ENCODE results near the gene COLEC12.
A peak's percentile ranks its signal among the peaks of the same experiment; 100 is the strongest.

The COLEC12 gene

GRCh38 chr18:336713-337112, 163.8 kb downstream of the COLEC12 start:
- TF ChIP-seq GATA1 (IDR thresholded peaks at IDR 0.05; ENCODE audit: low read depth, low read length) (no peak), POLR2A (IDR thresholded peaks at IDR 0.05; ENCODE audit: low read length) (no peak)
- DNase-seq, result no peak

GRCh38 chr18:335733-336132, 164.8 kb downstream of the COLEC12 start:
- TF ChIP-seq GATA1 (IDR thresholded peaks at IDR 0.05; ENCODE audit: low read depth, low read length) (no peak), POLR2A (IDR thresholded peaks at IDR 0.05; ENCODE audit: low read length) (no peak)
- no peak for DNase-seq

DNA sequence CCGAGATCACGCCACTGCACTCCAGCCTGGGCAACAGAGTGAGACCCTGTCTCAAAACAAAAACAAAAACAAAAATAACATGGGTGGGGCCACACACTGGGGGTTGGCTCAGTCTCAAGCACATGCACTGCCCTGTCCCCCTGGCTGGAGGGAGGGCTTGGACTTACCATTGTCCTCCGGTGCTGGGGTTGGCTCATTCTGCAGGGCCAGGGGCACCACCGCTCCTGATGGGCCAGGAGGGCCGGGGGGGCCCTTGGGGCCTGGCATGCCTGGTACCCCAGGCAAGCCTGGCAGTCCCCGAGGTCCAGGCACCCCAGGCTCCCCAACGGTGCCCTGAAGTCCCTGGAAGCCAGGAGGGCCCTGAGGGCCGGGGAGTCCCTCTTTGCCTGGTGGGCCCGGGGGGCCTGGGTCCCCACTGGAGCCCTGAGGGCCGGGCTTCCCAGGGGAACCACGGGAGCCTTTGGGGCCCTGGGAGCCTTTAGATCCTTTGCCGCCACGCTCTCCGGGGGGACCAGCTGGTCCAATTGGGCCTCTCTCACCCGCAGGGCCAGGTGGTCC, 165.8 kb downstream of the COLEC12 start:
- TF ChIP-seq POLR2A (IDR thresholded peaks at IDR 0.05; ENCODE audit: low read length) (no peak), GATA1 (IDR thresholded peaks at IDR 0.05; ENCODE audit: low read depth, low read length) (no peak)
- no peak for DNase-seq

GRCh38 chr18:332721-333510, 167.6 kb downstream of the COLEC12 start:
- DNase-seq, result no peak
- TF ChIP-seq POLR2A (IDR thresholded peaks at IDR 0.05; ENCODE audit: low read length) (no peak), GATA1 (IDR thresholded peaks at IDR 0.05; ENCODE audit: low read depth, low read length) (no peak)

GRCh38 chr18:332007-332406, 168.5 kb downstream of the COLEC12 start:
- TF ChIP-seq GATA1 (IDR thresholded peaks at IDR 0.05; ENCODE audit: low read depth, low read length) (no peak), POLR2A (IDR thresholded peaks at IDR 0.05; ENCODE audit: low read length) (no peak)
- no peak for DNase-seq

GRCh38 chr18:331221-331821, 169.2 kb downstream of the COLEC12 start:
- DNase-seq, result no peak
- TF ChIP-seq POLR2A (IDR thresholded peaks at IDR 0.05; ENCODE audit: low read length), result no peak
- no peak for TF ChIP-seq GATA1 (IDR thresholded peaks at IDR 0.05; ENCODE audit: low read depth, low read length)

DNA sequence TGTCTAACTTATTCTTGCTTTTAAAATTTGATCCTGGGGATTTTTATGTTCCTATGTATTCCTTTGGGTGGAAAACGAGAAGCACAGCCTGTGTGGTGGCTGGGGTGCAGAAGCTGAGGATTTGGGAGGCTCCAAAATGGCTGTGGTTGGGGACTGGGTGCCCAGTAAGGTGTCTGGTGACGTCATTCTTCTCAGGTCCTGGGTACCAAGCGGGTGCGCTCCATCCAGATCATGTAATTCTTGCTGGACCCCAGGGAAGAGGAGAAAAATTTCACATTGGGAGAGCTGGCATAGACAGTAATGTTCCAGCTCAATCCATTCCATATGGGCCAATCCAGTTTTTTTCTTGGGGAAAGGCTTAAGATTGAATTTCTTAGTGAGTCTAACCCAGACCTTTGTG, 171.6 kb downstream of the COLEC12 start:
- no peak for DNase-seq
- TF ChIP-seq GATA1 (IDR thresholded peaks at IDR 0.05; ENCODE audit: low read depth, low read length) (no peak), POLR2A (IDR thresholded peaks at IDR 0.05; ENCODE audit: low read length) (no peak)

DNA sequence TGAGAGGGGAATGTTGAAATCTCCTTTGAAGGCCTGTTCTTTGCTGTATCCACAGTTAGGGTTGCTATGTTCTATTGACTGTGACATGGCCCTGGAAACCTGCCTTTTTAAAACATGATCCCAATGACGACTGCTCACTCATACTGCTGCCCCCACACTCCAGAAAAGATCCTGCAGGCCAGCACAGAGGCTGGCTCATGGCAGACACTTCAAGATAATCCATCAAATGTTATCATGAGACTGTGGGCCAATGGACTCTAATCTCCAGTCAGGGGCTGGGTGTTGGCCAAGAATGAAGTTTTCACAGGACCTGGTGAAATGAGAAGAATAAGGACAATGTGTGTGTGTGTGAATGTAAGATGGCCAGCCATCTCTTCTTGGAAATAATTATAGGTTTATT, 173.7 kb downstream of the COLEC12 start:
- DNase-seq, result peak in 1 of 2 experiments; percentile 30
- TF ChIP-seq POLR2A (IDR thresholded peaks at IDR 0.05; ENCODE audit: low read length) (no peak), GATA1 (IDR thresholded peaks at IDR 0.05; ENCODE audit: low read depth, low read length) (no peak)

- no peak for DNase-seq
- TF ChIP-seq GATA1 (IDR thresholded peaks at IDR 0.05; ENCODE audit: low read depth, low read length) (no peak), POLR2A (IDR thresholded peaks at IDR 0.05; ENCODE audit: low read length) (no peak)
Measured at GRCh38 chr18:323253-323622, 177.3 kb downstream of the COLEC12 start.

GRCh38 chr18:321865-322467, 178.5 kb downstream of the COLEC12 start:
- TF ChIP-seq GATA1 (IDR thresholded peaks at IDR 0.05; ENCODE audit: low read depth, low read length), result no peak
- TF ChIP-seq POLR2A (IDR thresholded peaks at IDR 0.05; ENCODE audit: low read length), result no peak
- DNase-seq, result no peak

DNA sequence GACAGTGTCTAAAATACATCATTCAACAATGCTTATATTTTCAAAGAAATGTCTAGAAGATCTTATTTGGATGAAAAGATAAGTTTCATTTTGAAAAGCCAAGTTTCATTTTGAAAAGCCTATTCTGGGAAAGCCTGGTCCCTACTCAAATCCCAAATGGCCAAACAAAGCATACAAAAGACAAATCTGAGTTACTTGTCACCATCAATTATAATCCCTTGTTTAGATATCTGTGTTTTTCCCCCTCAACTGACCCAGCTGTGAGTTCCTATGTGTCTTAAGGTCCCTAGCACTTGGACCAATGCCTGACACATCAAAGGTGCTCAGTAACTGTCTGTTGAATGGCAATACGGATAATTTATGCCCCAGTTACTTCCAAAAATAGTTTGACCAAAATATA, 180.3 kb downstream of the COLEC12 start:
- TF ChIP-seq GATA1 (IDR thresholded peaks at IDR 0.05; ENCODE audit: low read depth, low read length), result no peak
- no peak for TF ChIP-seq POLR2A (IDR thresholded peaks at IDR 0.05; ENCODE audit: low read length)
- DNase-seq, result no peak

DNA sequence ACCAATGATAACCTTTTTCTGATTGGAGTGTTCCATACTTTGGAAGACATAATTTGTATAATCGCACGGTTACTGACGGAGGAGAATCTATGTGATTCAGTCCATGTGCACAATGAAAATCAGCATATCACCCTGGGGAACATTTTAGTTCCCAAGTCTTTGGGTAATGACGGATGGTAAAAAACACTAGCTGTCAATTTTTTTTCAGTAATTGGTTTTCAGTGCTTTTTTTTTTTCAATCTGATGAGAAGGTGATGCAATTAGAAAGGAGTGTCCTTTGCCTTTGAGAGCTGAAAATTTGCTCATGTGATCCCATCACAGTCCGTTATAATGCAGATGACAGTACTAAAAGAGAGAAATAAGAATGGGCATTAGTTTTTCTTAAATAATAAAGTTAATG, 180.8 kb downstream of the COLEC12 start:
- no peak for TF ChIP-seq POLR2A (IDR thresholded peaks at IDR 0.05; ENCODE audit: low read length)
- TF ChIP-seq GATA1 (IDR thresholded peaks at IDR 0.05; ENCODE audit: low read depth, low read length), result no peak
- DNase-seq, result no peak

GRCh38 chr18:318791-319291, 181.7 kb downstream of the COLEC12 start:
- TF ChIP-seq GATA1 (IDR thresholded peaks at IDR 0.05; ENCODE audit: low read depth, low read length), result no peak
- no peak for TF ChIP-seq POLR2A (IDR thresholded peaks at IDR 0.05; ENCODE audit: low read length)
- DNase-seq, result no peak

GRCh38 chr18:317618-318017, 182.9 kb downstream of the COLEC12 start:
- no peak for DNase-seq
- no peak for TF ChIP-seq POLR2A (IDR thresholded peaks at IDR 0.05; ENCODE audit: low read length)
- no peak for TF ChIP-seq GATA1 (IDR thresholded peaks at IDR 0.05; ENCODE audit: low read depth, low read length)
